Adrenal gland (tissue), 12 donors: ENCODE data around the gene ZNF185. TPM values are rescaled to one million over a fixed set of nuclear protein-coding genes. Genes with fewer than 3 reads are reported as not detected.
A peak's percentile ranks its signal among the peaks of the same experiment; 100 is the strongest.

ENCODE experiments used
- DNase-seq, 7 donors: peaks; one replicate each; pipeline ENCODE4 v3.0.0-alpha.2; 2019 to 2020
- H3K27ac ChIP-seq, 5 donors: fragments of 200-600 bp; sonication (generic) in 4 of 5; 1 replicate in 3 of 5; 2 replicates in 2 of 5; pipeline versions ENCODE4 v1.5.1 to v1.8.0; 2016 to 2020; ENCODE audit warnings: mild to moderate bottlenecking in 1 of 5
- H3K27me3 ChIP-seq: fragments of 200-600 bp; 2 replicates; pipeline ENCODE4 v1.8.0; 2021
- H3K36me3 ChIP-seq, 2 donors: fragments of 200-600 bp; replicated peaks in 1 of 2; 1 replicate in 1 of 2; 2 replicates in 1 of 2; pipeline versions ENCODE4 v1.5.1 to v1.8.0; 2018 to 2022
- H3K4me1 ChIP-seq, 2 donors: fragments of 200-600 bp; replicated peaks in 1 of 2; 1 replicate in 1 of 2; 2 replicates in 1 of 2; pipeline versions ENCODE4 v1.5.1 to v1.8.0; 2018 to 2021
- H3K4me3 ChIP-seq, 4 donors: fragments of 200-600 bp; sonication (generic) in 3 of 4; one replicate each; pipeline ENCODE4 v1.5.1; 2016 to 2018
- H3K9me3 ChIP-seq, 3 donors: fragments of 200-600 bp; sonication (generic) in 1 of 3; replicated peaks in 1 of 3; 1 replicate in 2 of 3; 2 replicates in 1 of 3; pipeline versions ENCODE4 v1.5.1 to v1.8.0; 2016 to 2021
- CTCF ChIP-seq, 6 experiments: fragments of 450-650 bp in 4 of 6; fragments of 200-600 bp in 2 of 6; sonication (generic) in 1 of 6; IDR thresholded peaks; 1 replicate in 5 of 6; 2 replicates in 1 of 6; pipeline versions ENCODE4 v1.5.1 to v1.8.0; 2016 to 2021; ENCODE audit warnings: antibody characterized with exemption in 6 of 6, mild to moderate bottlenecking in 2 of 6, moderate library complexity in 1 of 6
- POLR2A ChIP-seq, 2 donors: fragments of 450-650 bp; IDR thresholded peaks; one replicate each; pipeline ENCODE4 v1.6.1; 2017; ENCODE audit warnings: antibody characterized with exemption in 2 of 2, mild to moderate bottlenecking in 2 of 2, moderate library complexity in 1 of 2
- WGBS, 4 donors: extraction: QIAGEN DNeasy Blood & Tissue Kit in 2 of 4; methylation state at CpG; one replicate each; pipeline versions ENCODE4 v1.1.5 to v1.1.7; 2013 to 2017; 5-methylcytosine and 5-hydroxymethylcytosine counted together
- intact Hi-C, 2 donors: fragments of 100-400 bp; cut with DNase I; formaldehyde crosslinking; loops; one replicate each; pipeline versions ENCODE4 v1.14.1 to v1.15.0; 2022 to 2023
- polyA plus RNA-seq, 3 donors: library from polyadenylated mRNA; stranded (reverse); fragments of 200-250 nt in 2 of 3; fragments of 350-450 nt in 1 of 3; fragmentation: Illumina TruSeq in 1 of 3; extraction: RNeasy Lipid Tissue Mini Kit (QIAGEN cat#74804) in 1 of 3; gene quantifications; one replicate each; pipeline ENCODE4 v1.2.3, GENCODE V29; 2013 to 2014
- total RNA-seq, 9 donors: library from RNA; depleted of rRNA in 4 of 9; stranded (reverse); fragments of >200 nt in 4 of 9; fragments of 120-200 nt in 1 of 9; fragmentation: NEBNext Ultra II Directional in 1 of 9; extraction: Animal tissue kit (Norgen Biotek cat#: 25700) in 1 of 9; gene quantifications; one replicate each; pipeline versions ENCODE4 v1.1.0 to v1.2.4, GENCODE V29; 2013 to 2023
- donor health status: healthy with polysubstance abuse.
- donor health status: Bipolar disorder and iron deficiency.
- donor health status: DM: yes; HTN: yes; CAD: no.
- donor health status: DM: no; HTN: no; CAD: no.
- donor health status: DM: no; HTN: no; CAD: no.
- donor health status: DM: yes; HTN: yes; CAD: no.

Gene ZNF185
- total and polyA plus RNA-seq, 12 donors = 1.4 to 303 (median 9.9) TPM

- intact Hi-C loops = no loop called here
- Histone ChIP-seq H3K4me3 (no peak overlapping the region), H3K36me3 (no peaks in the 10 kb centered on the region), H3K27me3 (no peaks in the 10 kb centered on the region), H3K27ac (peak overlapping the region in 1 of 5 donors; percentile 12), H3K4me1 (peaks cover 0 to 4% of the 10 kb centered on the region in 2 donors), H3K9me3 (no peaks in the 10 kb centered on the region)
- TF ChIP-seq CTCF (IDR thresholded peaks at IDR 0.05) = no peak
- TF ChIP-seq POLR2A (IDR thresholded peaks at IDR 0.05) = no peak
- DNase-seq = no peak
- WGBS, 4 donors = 80 to 91% (median 87%) methylated on average over 5 to 6 of the region's 6 CpGs; no CpG with 5 or more reads in 1 of the 4 donors
These were observed 16.0 kb downstream of the ZNF185 start for GRCh38 chrX:152913910-152914309.

GRCh38 chrX:152915541-152916241 is 17.8 kb downstream of the ZNF185 start:
- Histone ChIP-seq H3K4me1 (peaks cover 0 to 4% of the 10 kb centered on the region in 2 donors), H3K4me3 (no peak overlapping the region), H3K27me3 (no peaks in the 10 kb centered on the region), H3K36me3 (no peaks in the 10 kb centered on the region), H3K9me3 (no peaks in the 10 kb centered on the region), H3K27ac (peak overlapping the region in 2 of 5 donors; percentile 33 to 38)
- TF ChIP-seq CTCF (IDR thresholded peaks at IDR 0.05) = peak; percentile 16 to 59 (median 46)
- no peak for TF ChIP-seq POLR2A (IDR thresholded peaks at IDR 0.05)
- WGBS, 4 donors = 32 to 46% (median 33%) methylated on average over 9 to 13 of the region's 13 CpGs; no CpG with 5 or more reads in 1 of the 4 donors
- intact Hi-C loops = no loop called here
- peak; percentile 60 to 79 (median 76) for DNase-seq

- no peak overlapping the region for H3K27ac ChIP-seq
- H3K4me3 ChIP-seq = no peak overlapping the region
- no peaks in the 10 kb centered on the region for H3K9me3 ChIP-seq
- intact Hi-C loops = no loop called here
- TF ChIP-seq POLR2A (IDR thresholded peaks at IDR 0.05) (no peak), CTCF (IDR thresholded peaks at IDR 0.05) (no peak)
- H3K27me3 ChIP-seq = no peaks in the 10 kb centered on the region
- no peaks in the 10 kb centered on the region for H3K36me3 ChIP-seq
- DNase-seq = no peak
- WGBS, 4 donors = 61 to 72% (median 71%) methylated on average over 3 to 21 of the region's 21 CpGs; no CpG with 5 or more reads in 1 of the 4 donors
- H3K4me1 ChIP-seq = peaks cover 0 to 4% of the 10 kb centered on the region in 2 donors
These were observed 20.1 kb downstream of the ZNF185 start for GRCh38 chrX:152917656-152918579.

GRCh38 chrX:152918707-152919106 is 20.8 kb downstream of the ZNF185 start:
- WGBS, 4 donors = 53 to 76% (median 74%) methylated on average over 3 to 7 of the region's 7 CpGs
- no peaks in the 10 kb centered on the region for H3K27me3 ChIP-seq
- no peak overlapping the region for H3K4me3 ChIP-seq
- DNase-seq = no peak
- H3K36me3 ChIP-seq = no peaks in the 10 kb centered on the region
- TF ChIP-seq POLR2A (IDR thresholded peaks at IDR 0.05) = no peak
- no peak for TF ChIP-seq CTCF (IDR thresholded peaks at IDR 0.05)
- H3K4me1 ChIP-seq = peaks cover 0 to 4% of the 10 kb centered on the region in 2 donors
- H3K27ac ChIP-seq = no peak overlapping the region
- intact Hi-C loops = no loop called here
- no peaks in the 10 kb centered on the region for H3K9me3 ChIP-seq
